GM18868 (cell line): ENCODE results near the gene ZFP91.
A peak's percentile ranks its signal among the peaks of the same experiment; 100 is the strongest.

Source experiments
- ATAC-seq: cut with Tn5 transposase; IDR thresholded peaks from one replicate; pipeline ENCODE4 v1.9.1; 2021; ENCODE audit warnings: mild to moderate bottlenecking, moderate library complexity; ENCODE audit not compliant: unreplicated experiment

The ZFP91 gene

GRCh38 chr11:58582437-58582836 lies 3.6 kb downstream of the ZFP91 start:
- ATAC-seq, result no peak

- no peak for ATAC-seq
Observed at GRCh38 chr11:58586998-58587397, 8.1 kb downstream of the ZFP91 start.

DNA sequence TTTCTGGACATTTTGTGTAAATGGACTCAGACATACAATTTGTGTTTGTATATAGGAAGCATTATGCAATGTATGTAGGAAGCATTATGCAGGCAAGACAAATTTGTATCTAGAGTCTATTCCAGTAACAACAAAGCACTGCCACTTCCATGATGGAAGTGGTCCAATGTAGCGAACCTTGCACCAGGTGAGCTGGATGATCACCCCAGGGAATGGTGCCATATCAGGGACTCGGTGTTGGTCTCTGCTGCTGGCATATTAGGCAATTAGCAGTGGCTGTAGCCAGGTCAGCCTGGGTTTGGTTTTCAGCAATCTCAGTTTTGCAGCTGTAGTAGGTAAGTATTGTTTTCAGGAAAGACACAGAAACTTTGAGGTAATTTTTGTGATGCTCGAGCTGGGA lies 12.8 kb downstream of the ZFP91 start:
- ATAC-seq, result no peak

DNA sequence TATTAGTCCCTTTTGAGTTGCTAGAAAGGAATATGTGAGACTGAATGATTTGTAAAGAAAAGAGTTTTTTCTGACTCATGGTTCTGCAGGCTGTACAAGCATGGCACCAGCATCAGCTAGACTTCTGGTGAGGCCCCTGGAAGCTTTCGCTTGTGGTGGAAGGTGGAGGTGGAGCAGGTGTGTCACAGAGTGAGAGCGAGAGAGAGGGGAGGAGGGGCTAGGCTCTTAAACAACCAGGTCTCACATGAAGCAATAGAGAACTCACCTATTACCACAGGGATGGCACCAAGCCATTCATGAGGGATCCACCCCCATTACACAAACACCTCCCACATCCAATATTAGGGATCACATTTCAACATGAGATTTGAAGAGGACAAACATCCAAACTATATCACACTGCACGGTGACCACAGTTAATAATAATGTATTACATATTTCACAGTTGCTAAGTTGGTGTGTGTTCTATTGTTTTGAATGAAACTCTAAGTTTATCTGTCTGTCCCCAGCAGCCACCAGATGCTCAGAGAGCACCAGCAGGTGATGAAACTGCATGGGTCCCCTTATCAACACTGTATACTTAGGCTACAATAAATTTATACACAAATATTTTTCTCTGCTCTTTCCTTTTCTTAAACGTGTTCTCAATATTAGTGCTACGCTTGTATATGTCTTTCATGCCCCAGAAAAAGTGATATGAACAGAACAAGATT lies 14.1 kb downstream of the ZFP91 start:
- ATAC-seq, result no peak

- ATAC-seq, result no peak
Observed at GRCh38 chr11:58594826-58595225, 16.0 kb downstream of the ZFP91 start.

GRCh38 chr11:58596621-58597020 lies 17.8 kb downstream of the ZFP91 start:
- ATAC-seq, result no peak

DNA sequence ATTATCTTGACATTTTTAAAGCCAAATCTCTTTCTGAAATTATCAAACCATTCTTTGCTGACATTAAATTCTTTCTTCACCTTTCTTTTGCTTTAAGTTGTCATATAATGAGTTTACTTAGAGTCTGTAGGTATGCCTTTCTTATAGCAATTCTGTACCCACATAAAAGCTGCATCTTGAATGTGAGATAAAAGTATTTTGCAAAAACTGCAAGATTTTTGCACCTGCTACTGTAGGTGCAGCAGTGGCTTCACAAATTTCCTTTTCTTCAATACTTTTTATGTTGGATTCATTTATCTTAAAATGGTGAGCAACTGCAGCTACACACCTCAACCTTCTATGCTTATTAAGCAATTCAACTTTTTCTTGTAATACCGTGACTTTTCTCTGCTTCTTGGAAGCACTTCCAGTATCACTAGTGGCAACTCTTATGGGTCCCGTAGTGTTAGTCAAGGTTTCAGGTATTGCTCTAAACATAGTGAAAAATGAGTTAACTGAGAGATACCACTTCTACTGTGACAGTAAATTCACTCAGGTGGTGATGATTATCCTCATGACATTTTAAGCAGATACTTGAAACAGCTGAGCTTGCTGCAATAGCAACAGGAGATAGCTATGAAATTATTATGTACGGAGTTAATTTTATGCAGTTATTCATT lies 18.8 kb downstream of the ZFP91 start:
- ATAC-seq, result no peak

DNA sequence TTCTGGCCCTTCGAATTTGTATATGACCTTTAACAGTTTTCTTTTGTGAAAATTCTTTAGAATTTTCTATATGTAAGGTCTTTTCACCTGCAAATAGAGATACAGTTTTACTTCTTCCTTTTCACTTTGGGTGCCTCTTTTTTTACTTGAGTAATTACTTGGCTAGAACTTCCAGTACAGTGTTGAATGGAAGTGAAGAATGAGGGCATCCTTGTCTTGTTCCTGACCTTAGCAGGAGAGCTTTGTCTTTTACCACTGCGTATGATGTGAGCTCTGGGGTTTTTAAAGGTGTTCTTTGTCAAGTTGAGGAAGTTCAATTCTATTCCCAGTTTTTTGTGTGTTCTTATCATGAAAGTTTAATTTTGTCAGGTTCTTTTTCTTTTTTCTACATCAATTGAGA lies 21.6 kb downstream of the ZFP91 start:
- ATAC-seq, result no peak

DNA sequence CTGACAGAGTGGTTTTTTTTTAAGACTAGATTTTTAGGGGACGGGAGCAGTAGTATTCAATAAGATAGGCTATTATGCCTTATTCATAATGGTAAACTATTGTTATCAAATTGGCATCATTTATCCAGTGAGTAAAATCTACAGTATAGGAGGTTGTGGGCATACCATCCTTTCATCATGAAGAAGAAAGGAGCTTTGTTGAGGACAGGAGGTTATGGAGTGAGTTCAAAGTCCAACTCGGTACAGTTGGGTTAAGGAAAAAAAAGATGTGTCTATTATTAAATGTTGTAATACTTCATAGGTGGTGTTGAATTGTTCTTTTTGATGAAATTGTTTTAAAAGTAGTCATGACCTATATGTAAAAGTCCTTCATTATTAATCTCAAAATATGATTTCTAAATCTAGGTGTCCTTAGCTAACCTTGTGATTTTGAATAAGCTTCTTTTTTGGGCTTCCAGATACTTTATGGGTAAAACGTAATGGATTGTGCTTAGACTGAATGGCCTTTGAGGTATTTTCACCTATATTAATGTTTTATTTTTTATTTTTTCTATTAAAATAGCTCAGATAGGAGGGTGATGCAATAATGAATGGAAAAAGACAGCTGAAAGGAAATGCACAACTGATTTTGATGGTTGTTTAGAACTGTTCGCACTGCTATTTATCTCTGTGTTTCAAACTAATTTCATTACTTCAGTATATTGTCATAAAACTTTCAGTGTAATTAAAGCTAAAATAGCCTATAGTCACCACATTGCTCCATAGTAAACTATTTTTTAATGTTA lies 28.3 kb downstream of the ZFP91 start:
- ATAC-seq, result no peak

GRCh38 chr11:58608331-58608730 lies 29.5 kb downstream of the ZFP91 start:
- ATAC-seq, result no peak

DNA sequence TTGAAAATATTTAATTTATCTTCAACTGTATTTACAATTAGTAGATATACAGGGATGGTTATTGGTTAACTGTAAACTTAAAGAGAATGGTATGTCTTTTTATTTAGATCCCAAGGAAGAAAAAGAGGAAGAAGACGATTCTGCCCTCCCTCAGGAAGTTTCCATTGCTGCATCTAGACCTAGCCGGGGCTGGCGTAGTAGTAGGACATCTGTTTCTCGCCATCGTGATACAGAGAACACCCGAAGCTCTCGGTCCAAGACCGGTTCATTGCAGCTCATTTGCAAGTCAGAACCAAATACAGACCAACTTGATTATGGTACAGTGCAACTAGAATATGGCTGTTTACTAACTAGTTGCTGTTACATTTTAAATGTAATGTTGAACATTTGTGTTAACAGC lies 30.9 kb downstream of the ZFP91 start:
- peak; percentile 49 for ATAC-seq

DNA sequence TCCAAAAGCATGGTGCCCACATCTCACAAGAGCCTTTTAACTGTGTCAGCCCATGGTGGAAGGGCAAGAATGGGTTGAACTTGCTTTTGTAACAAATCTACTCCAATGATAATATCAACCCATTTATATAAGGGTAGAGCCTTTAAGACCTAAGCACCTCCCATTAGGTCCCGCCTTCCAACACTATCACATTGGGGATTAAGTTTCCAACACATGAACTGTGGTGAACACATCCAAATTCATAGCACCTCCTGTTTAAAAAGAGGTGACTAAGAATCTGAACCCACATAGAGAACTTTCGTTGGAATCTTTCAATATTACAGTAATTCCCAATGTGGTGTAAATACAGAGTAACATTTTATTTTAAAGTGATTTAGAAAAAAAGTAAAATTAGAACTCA lies 34.4 kb downstream of the ZFP91 start:
- ATAC-seq, result no peak

DNA sequence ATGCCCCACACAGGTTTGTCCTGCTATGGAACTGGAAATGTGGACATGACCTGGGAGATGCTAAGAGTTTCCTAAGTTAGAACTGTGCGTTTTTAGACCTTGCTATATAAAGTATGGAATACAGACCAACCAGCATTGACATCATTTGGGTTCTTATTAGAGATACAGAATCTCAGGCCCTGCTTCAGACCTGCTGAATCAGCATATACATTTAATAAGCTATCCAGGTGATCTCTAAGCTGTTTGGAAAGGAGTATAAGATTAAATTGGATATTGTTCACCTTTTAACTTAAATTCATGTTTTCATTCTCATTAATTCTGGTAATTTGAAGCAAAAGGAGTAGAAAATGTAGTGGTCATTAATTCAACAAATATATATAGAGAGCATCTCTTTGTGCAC lies 36.7 kb downstream of the ZFP91 start:
- ATAC-seq, result no peak

DNA sequence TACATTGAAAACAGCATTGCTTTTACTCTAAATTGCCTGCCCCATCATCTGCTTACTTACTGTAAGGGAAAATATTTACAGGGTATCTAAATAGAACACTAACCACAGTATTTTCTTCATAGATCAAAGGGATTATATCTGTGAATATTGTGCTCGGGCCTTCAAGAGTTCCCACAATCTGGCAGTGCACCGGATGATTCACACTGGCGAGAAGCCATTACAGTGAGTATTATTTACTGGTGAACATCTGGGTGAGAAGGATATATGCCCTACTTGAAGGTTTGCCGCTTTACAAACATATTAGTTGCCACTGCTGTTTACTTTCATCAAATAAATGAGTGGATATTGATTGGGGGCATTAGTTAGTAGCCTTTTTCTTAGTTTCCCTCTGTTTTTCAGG lies 37.7 kb downstream of the ZFP91 start:
- ATAC-seq, result no peak

GRCh38 chr11:58617976-58618557 lies 39.2 kb downstream of the ZFP91 start:
- ATAC-seq, result peak; percentile 39

GRCh38 chr11:58621586-58622262 lies 42.9 kb downstream of the ZFP91 start:
- ATAC-seq, result peak; percentile 52

- no peak for ATAC-seq
Observed at GRCh38 chr11:58622344-58622743, 43.5 kb downstream of the ZFP91 start, which contains the start of gene CNTF. Gene CNTF (plus strand): TSS chr11:58622665. CDS start chr11:58622753, 88 bp downstream.

DNA sequence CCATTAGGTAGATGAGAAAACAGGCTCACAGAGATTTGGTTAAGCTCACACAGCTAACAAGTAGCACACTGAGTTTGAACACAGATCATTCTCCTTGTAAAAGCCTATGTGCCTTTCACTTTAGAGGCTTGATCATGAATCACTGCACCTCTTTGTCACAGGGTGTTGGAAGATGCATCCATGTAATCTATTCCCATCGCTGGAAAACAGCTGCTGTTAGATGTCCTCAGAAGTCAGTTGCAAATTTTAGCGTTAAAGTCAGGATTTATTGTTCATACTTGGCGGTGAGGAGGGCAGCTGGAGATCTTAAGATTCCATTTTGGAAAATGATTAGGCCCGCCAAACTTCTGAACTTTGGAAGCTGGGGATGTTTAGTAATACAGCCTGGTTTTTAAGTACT lies 46.2 kb downstream of the ZFP91 start:
- ATAC-seq, result no peak

DNA sequence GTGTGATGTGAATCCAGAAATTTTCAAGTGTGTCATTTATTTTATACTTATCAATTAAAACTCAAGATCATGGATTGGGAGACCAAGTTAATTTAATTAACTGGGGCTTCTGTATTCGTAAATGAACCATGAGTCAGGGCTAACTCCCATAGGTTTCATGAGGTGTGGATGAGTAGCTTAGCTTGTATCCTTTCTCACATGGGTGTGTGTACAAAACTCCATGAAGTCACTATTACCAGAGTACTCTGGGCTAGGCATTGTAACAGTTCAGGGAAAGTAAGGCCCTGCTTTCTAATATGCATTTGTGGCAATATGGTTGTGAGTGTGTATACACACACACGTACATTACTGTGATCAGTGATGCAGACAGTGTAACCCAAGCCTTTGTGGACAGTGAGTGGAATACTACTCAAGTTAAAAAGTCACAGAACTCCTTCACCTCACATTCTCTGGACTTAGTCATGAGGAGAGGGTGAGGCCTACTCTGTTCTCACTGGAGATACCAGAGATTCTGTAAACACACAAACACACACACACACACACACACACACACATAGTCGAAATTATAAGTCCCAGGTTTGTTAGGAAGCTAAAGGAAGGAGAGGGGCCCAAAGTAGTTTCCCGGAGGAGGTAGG lies 47.1 kb downstream of the ZFP91 start:
- ATAC-seq, result no peak

DNA sequence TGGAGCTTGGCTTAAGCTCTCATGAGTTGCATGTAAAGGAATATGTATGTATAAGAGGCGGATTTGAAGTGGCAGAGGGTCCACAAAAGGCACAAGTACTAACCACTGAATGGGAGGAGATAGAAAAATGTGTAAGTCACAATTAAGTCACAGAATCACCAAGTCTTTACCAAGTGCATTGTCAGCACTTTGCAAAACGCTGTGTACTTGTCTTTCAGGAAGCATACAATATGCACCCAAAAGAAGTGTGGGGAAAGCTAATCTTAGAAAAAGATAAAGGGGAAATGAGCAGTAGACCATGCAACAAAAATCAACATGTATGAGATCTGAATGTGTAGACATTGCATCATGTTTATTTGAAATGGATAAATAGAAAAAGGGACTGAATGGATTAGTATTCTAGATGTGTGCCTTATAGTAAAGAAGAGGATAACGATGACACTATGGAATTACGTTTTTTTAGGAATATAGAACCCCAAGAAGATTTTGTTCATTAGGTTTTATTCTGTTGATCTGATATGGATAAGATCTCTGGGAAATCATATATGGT lies 48.1 kb downstream of the ZFP91 start:
- ATAC-seq, result no peak
